Fibroblast of the aortic adventitia (primary cell): ENCODE results near the gene SERINC4. TPM values are rescaled to one million over a fixed set of nuclear protein-coding genes. Genes with fewer than 3 reads are reported as not detected.
"Not testable (repeated sequence)": the region's sequence is repeated elsewhere in the genome, so short reads cannot be mapped to it uniquely, and the experiment has no call there.

Experiments
- DNase-seq: peaks from one replicate; pipeline ENCODE4 v3.0.0-alpha.2; 2010; ENCODE audit warnings: low read depth
- H3K4me3 ChIP-seq: 2 replicates; pipeline ENCODE4 v1.5.1; 2011; ENCODE audit warnings: low read depth, mild to moderate bottlenecking, control low read depth, low read length, moderate library complexity
- total RNA-seq: library from RNA; depleted of rRNA; stranded (reverse); fragments of >200 nt; gene quantifications from 2 replicates; pipeline ENCODE4 v1.2.3, GENCODE V29; 2012; ENCODE audit warnings: low replicate concordance
- TF ChIP-seq, protein P1 (sequence below): IDR thresholded peaks from 2 replicates; pipeline ENCODE4 v1.5.1; 2011; ENCODE audit warnings: mild to moderate bottlenecking, low read length, control low read depth, inconsistent platforms; ENCODE audit not compliant: insufficient read depth

SERINC4 gene
- 0.18 TPM in 1 of 2 replicates, not detected in the other for total RNA-seq

DNA sequence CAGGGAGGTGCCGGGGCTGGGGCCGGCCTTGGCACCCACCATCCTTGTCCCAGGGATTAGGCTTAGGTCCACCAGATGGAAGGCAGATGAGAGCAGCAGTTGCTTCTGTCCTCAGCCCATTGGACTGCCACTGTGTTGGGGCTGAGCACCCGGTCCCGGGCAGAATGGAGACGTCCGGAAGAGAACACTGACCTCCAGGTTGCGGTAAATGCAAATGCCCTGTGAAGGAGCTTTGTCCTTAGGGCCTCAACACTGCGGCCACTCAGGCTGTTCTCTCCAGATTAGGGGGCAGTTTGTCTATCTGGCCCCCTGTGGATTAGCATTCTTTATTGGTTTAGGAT is at the start of gene SERINC4:
Gene SERINC4, minus strand, starts transcription at position 276 of the 341 bp plus-strand sequence. Its CDS starts 234 bp downstream, at position 42.
- TF ChIP-seq, protein P1, sequence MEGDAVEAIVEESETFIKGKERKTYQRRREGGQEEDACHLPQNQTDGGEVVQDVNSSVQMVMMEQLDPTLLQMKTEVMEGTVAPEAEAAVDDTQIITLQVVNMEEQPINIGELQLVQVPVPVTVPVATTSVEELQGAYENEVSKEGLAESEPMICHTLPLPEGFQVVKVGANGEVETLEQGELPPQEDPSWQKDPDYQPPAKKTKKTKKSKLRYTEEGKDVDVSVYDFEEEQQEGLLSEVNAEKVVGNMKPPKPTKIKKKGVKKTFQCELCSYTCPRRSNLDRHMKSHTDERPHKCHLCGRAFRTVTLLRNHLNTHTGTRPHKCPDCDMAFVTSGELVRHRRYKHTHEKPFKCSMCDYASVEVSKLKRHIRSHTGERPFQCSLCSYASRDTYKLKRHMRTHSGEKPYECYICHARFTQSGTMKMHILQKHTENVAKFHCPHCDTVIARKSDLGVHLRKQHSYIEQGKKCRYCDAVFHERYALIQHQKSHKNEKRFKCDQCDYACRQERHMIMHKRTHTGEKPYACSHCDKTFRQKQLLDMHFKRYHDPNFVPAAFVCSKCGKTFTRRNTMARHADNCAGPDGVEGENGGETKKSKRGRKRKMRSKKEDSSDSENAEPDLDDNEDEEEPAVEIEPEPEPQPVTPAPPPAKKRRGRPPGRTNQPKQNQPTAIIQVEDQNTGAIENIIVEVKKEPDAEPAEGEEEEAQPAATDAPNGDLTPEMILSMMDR: no peak
- no peak for DNase-seq
- peak within 1 kb of the TSS; percentile 99 for H3K4me3 ChIP-seq

DNA sequence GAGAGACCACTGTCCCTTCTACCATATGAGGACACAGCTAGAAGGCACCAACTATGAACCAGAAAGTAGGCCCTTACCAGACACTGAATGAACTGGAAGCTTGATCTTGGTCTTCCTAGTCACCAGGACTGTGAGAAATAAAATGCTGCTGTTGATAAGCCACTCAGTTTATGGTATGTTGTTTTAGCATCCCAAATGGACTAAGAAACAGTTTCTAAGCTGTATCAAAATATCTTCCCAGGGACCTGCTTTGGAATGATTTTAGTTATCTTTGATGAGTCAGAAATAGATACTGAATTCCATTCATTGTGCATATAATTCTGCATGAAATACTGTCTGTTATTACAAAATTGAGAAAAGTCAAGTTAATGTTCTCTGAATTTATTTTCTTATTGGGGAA is 45.4 kb upstream of the SERINC4 start:
- DNase-seq: peak; percentile 37
- no peak overlapping the region for H3K4me3 ChIP-seq
- TF ChIP-seq, protein P1: no peak

DNA sequence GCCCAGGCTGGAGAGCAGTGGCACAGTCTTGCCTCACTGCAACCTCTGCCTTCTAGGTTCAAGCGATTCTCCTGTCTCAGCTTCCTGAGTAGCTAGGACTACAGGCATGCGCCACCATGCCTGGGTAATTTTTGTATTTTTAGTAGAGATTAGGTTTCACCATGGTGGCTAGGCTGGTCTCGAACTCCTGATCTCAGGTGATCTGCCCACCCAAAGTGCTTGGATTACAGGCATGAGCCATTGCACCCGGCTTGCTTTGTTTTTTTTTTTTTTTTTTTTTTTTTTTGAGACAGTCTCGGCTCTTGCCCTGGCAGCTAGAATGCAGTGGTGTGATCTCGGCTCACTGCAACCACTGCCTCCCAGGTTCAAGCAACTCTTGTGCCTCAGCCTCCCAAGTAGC is 32.5 kb upstream of the SERINC4 start:
- not testable (repeated sequence) for H3K4me3 ChIP-seq, DNase-seq

DNA sequence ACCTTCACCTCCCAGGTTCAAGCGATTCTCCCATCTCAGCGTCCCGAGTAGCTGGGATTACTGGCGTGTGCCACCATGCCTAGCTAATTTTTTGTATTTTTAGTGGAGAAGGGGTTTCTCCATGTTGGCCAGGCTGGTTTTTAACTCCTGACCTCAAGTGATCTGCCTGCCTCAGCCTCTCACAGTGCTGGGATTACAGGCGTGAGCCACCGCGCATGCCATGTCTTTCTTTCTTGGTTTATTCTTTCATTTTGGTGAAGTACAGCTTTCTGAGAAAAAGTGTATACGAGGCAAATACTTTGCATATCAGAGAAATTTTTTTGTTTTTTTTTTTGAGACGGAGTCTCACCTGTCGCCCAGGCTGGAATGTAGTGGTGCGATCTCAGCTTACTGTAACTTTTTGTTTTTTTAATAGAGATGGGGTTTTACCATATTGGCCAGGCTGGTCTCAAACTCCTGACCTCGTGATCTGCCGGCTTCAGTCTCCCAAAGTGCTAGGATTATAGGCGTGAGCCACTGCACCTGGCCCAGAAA is 31.6 kb upstream of the SERINC4 start:
- DNase-seq, H3K4me3 ChIP-seq: not testable (repeated sequence)

DNA sequence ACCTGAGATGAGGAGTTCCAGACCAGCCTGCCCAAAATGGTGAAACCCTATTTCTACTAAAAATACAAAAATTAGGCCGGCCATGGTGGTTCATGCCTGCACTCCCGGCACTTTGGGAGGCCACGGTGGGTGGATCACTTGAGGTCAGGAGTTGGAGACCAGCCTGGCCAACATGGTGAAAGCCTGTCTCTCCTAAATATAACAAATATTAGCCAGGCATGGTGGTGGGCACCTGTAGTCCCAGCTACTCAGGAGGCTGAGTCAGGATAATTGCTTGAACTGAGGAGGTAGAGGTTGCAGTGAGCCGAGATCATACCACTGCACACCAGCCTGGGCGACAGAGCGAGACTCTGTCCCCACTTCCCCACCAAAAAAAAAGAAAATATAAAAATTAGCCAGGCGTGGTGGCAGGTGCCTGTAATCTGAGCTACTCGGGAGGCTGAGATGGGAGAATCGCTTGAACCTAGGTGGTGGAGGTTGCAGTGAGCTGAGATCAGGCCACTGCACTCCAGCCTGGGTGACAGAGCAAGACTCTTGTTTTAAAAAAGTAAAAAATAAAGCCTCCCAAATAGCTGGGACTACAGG is 30.8 kb upstream of the SERINC4 start:
- not testable (repeated sequence) for DNase-seq, H3K4me3 ChIP-seq

DNA sequence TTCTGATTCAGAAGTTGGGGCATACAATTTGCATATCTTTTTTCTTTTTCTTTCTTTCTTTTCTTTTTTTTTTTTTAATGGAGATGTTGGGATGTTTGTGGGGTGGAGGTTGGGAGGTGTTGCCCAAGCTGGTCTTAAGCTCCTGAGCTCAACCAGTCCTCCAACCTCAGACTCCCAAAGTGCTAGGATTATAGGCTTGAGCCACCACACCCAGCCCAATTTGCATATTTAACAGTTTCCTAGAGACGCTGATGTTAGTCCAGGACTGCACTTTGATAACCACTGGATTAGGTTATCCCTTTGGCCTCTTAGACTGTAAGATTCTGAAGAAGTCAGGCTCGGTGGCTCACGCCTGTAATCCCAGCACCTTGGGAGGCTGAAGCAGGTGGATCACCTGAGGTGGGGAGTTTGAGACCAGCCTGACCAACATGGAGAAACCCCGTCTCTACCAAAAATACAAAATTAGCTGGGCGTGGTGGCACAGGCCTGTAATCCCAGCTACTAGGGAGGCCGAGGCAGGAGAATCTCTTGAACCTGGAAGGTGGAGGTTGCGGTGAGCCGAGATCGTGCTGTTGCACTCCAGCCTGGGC is 30.0 kb upstream of the SERINC4 start:
- H3K4me3 ChIP-seq, DNase-seq: not testable (repeated sequence)

DNA sequence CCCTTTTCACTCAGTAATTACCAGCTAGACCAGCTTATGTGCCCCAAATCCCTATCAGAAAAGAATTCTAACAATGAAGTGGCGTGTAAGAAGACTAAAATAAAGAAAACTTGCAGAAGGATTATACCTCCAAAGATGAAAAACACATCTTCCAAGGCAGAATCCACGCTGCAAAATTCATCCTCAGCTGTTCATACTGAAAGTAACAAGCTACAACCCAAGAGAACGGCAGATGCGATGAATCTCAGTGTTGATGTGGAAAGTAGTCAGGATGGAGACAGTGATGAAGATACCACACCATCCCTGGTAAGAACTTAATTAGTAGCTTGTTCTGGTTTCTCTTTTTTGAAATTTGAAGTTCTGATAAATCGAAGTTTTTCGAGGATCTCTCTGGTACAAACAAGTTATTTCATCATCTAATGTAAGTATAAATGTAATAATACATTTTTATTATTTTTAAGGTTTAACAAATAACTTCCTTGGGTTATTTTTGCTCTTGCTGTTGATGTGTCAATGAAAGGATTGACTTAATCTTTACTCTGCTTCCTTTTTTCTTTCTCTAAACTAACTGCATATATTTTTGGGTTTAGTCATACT is 28.1 kb upstream of the SERINC4 start:
- TF ChIP-seq, protein P1: no peak
- DNase-seq: peak; percentile 25
- peak overlapping the region; percentile 76 for H3K4me3 ChIP-seq

DNA sequence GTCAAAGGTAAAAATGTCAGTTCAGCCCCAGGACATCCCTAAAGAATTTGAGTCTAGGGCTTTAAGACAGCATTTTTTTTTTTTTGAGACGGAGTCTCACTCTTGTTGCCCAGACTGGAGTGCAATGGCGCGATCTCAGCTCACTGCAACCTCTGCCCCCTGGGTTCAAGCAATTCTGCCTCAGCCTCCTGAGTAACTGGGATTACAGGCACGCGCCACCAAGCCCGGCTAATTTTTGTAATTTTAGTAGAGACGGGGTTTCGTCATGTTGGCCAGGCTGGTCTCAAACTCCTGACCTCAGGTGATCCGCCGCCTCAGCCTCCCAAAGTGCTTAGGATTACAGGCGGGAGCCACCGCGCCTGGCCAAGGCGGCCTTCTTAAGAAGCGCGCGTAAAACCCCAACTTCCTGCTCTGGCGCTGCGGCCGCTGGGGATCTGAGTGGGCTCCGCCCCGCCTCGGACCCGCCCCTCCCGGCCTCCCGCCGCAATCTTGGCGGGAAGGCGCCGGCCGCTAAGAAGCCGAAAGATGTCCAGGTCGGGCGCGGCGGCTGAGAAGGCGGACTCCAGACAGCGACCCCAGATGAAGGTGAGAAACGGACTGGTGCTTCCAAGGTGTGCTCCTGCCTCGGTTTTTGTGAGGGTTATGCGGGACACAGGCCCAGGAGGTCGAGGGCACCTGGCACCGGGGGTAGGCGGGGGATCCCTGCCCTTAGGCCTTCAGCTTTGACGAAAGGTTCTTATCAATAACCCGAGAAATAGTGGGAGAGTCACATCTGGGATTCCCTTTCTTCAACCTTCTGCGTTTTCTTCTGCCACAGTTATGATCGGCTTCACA is 26.7 kb upstream of the SERINC4 start, which contains the start of gene WDR76:
Gene WDR76, plus strand, starts transcription at position 495 of the 834 bp plus-strand sequence. Its CDS starts 31 bp downstream, at position 526.
- H3K4me3 ChIP-seq: peak within 1 kb of the TSS; percentile 76
- DNase-seq: peak; percentile 73
- TF ChIP-seq, protein P1: no peak
